Transverse colon (tissue), 4 donors: Measurements from ENCODE around the gene G6PC2.

Source experiments
- CTCF ChIP-seq, 5 experiments: fragments of 200-600 bp in 3 of 5; fragments of 450-650 bp in 2 of 5; sonication (generic) in 3 of 5; IDR thresholded peaks; 1 replicate in 2 of 5; 2 replicates in 3 of 5; pipeline ENCODE4 v1.5.1; 2016 to 2017; ENCODE audit warnings: antibody characterized with exemption in 5 of 5, inconsistent platforms in 3 of 5, mild to moderate bottlenecking in 2 of 5, moderate library complexity in 1 of 5
- EP300 ChIP-seq: sonication (generic); formaldehyde crosslinking; IDR thresholded peaks from one replicate; pipeline ENCODE4 v1.6.1; 2017; ENCODE audit warnings: antibody characterized with exemption, low read depth
- POLR2AphosphoS5 ChIP-seq, 3 donors: sonication (generic); formaldehyde crosslinking; IDR thresholded peaks; one replicate each; pipeline ENCODE4 v1.6.1; 2016; ENCODE audit warnings: antibody characterized with exemption in 3 of 3

GRCh38 chr2:168890006-168890782 is 10.9 kb upstream of the G6PC2 start, which contains the start of gene SPC25:
- TF ChIP-seq CTCF (IDR thresholded peaks at IDR 0.05): peak in 2 of 5 experiments; percentile 41 to 47
- TF ChIP-seq POLR2AphosphoS5 (IDR thresholded peaks at IDR 0.05): no peak
- TF ChIP-seq EP300: no peak
